Ascending aorta (tissue), 2 donors: ENCODE measurements around the gene PRR33. TPM values are rescaled to one million over a fixed set of nuclear protein-coding genes. Genes with fewer than 3 reads are reported as not detected.
"Not testable (repeated sequence)": the region's sequence is repeated elsewhere in the genome, so short reads cannot be mapped to it uniquely, and the experiment has no call there.

Experiments used
- DNase-seq, 2 donors: peaks; one replicate each; pipeline ENCODE4 v3.0.0-alpha.2; 2019; ENCODE audit warnings: low spot score in 2 of 2
- H3K27ac ChIP-seq, 2 donors: fragments of 200-600 bp; sonication (generic); one replicate each; pipeline ENCODE4 v1.5.1; 2016 to 2017; ENCODE audit warnings: mild to moderate bottlenecking in 1 of 2
- H3K27me3 ChIP-seq: fragments of 200-600 bp; sonication (generic); one replicate; pipeline ENCODE4 v1.5.1; 2017
- H3K36me3 ChIP-seq, 2 donors: fragments of 200-600 bp; sonication (generic); one replicate each; pipeline ENCODE4 v1.5.1; 2016
- H3K4me1 ChIP-seq, 2 donors: fragments of 200-600 bp; sonication (generic); one replicate each; pipeline ENCODE4 v1.5.1; 2016 to 2017; ENCODE audit warnings: mild to moderate bottlenecking in 1 of 2
- H3K4me3 ChIP-seq, 2 donors: fragments of 200-600 bp; sonication (generic); one replicate each; pipeline ENCODE4 v1.5.1; 2016 to 2017; ENCODE audit warnings: mild to moderate bottlenecking in 1 of 2
- H3K9me3 ChIP-seq, 2 donors: fragments of 200-600 bp; sonication (generic); one replicate each; pipeline ENCODE4 v1.5.1; 2016
- intact Hi-C: fragments of 100-400 bp; cut with DNase I; formaldehyde crosslinking; loops from one replicate; pipeline ENCODE4 v1.15.1; 2023
- total RNA-seq: library from RNA; depleted of rRNA; stranded (reverse); fragments of >200 nt; gene quantifications from one replicate; pipeline ENCODE4 v1.1.0, GENCODE V29; 2016
- TF ChIP-seq, protein P1 (sequence below), 3 experiments: fragments of 200-600 bp in 2 of 3; fragments of 450-650 bp in 1 of 3; sonication (generic) in 2 of 3; IDR thresholded peaks; one replicate each; pipeline ENCODE4 v1.5.1; 2016 to 2019; ENCODE audit warnings: antibody characterized with exemption in 3 of 3, mild to moderate bottlenecking in 1 of 3, moderate library complexity in 1 of 3

Gene PRR33
- total RNA-seq, 1 donor from 2014 or later = not detected

DNA sequence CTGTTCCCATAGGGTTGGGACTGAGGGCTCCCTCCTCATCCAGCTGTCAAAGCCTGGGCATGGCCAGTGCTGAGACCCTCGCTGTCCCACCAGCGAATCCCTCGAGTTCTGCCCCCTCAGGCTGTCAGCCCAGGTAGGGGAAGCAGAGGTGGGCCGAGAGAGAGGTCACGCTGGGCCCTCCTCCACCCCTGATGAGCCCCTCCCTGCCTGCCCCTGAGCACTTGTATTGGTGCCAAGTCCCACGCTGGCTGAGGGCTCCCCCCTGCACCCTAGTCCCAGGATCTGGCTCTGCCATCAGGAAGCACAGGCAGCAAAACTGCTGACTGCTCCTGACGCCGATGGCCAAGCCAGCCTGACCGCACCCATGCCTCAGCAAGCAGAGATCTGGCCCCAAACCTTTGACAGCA, 3.3 kb downstream of the PRR33 start:
- Histone ChIP-seq H3K4me1 (no peaks in the 10 kb centered on the region), H3K27ac (no peak overlapping the region), H3K36me3 (peaks cover 20 to 35% of the 10 kb centered on the region in 2 donors), H3K4me3 (no peak overlapping the region), H3K9me3 (no peaks in the 10 kb centered on the region), H3K27me3 (no peaks in the 10 kb centered on the region)
- intact Hi-C loops = no loop called here
- TF ChIP-seq, protein P1, sequence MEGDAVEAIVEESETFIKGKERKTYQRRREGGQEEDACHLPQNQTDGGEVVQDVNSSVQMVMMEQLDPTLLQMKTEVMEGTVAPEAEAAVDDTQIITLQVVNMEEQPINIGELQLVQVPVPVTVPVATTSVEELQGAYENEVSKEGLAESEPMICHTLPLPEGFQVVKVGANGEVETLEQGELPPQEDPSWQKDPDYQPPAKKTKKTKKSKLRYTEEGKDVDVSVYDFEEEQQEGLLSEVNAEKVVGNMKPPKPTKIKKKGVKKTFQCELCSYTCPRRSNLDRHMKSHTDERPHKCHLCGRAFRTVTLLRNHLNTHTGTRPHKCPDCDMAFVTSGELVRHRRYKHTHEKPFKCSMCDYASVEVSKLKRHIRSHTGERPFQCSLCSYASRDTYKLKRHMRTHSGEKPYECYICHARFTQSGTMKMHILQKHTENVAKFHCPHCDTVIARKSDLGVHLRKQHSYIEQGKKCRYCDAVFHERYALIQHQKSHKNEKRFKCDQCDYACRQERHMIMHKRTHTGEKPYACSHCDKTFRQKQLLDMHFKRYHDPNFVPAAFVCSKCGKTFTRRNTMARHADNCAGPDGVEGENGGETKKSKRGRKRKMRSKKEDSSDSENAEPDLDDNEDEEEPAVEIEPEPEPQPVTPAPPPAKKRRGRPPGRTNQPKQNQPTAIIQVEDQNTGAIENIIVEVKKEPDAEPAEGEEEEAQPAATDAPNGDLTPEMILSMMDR (IDR thresholded peaks at IDR 0.05) = no peak
- no peak for DNase-seq

DNA sequence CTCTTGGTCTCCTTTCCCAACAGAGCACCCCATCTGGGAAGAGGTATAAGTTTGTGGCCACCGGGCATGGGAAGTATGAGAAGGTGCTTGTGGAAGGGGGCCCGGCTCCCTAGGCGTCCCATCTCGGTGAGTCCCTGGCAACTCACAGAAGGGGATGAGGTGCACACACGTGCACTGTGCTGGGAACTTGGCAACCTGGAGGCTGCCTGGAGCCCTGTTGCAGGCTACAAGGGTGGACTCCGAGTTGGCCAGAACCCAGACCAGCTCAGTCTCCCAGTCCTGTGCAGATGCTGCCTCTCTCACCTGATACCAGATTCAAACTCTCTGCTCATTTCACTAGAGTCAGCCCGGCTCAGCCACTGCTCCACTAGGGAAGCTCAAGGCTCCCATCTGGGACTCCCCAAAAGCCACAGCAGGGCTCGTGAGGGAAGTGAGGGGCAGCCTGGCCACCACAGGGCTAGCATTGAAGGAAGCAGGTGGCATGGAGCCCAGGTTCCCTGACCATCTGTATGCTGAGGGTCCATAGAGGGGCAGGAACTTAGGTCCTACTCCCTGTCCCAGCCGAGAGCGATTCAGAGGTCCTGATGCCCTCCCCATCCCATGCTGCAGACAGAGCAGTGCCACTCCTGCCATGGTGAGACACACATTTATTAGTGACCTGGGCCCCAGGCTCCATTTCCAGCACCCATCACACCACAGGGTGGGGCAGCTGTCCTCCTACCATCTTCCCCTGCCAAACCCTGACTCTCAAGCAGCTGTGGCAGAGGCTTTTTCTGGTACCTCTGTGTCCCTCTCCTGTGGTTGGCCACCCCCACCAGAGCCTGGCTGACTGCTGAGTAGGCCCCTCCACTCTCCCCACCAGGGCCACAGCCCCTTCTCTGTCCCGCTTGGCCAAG, 4.0 kb downstream of the PRR33 start:
- TF ChIP-seq, protein P1 (IDR thresholded peaks at IDR 0.05) = no peak
- no peak overlapping the region for H3K27ac ChIP-seq
- intact Hi-C loops = no loop called here
- no peaks in the 10 kb centered on the region for H3K4me1 ChIP-seq
- no peaks in the 10 kb centered on the region for H3K9me3 ChIP-seq
- H3K4me3 ChIP-seq = no peak overlapping the region
- H3K36me3 ChIP-seq = peaks cover 20 to 41% of the 10 kb centered on the region in 2 donors
- DNase-seq = no peak
- H3K27me3 ChIP-seq = no peaks in the 10 kb centered on the region

DNA sequence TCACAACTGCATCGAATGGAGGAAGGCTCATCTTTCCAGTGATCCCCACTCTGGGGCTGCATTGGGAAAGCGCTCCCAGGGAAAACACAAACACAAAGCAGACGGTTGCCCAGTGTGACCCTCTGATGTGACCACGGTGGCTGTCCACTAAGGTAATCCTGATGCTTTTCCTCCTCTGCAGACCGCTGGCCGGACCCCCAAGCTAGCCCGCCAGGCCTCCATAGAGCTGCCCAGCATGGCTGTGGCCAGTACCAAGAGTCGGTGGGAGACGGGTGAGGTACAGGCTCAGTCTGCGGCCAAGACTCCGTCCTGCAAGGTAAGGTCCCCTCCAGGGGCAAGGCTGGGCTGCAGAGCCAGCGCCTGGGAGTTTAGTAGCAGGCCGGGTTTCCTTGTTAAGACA, 5.1 kb downstream of the PRR33 start:
- H3K36me3 ChIP-seq = peaks cover 20 to 43% of the 10 kb centered on the region in 2 donors
- H3K4me1 ChIP-seq, H3K4me3 ChIP-seq, DNase-seq, H3K27ac ChIP-seq, H3K27me3 ChIP-seq, H3K9me3 ChIP-seq, intact Hi-C loops: not testable (repeated sequence)

DNA sequence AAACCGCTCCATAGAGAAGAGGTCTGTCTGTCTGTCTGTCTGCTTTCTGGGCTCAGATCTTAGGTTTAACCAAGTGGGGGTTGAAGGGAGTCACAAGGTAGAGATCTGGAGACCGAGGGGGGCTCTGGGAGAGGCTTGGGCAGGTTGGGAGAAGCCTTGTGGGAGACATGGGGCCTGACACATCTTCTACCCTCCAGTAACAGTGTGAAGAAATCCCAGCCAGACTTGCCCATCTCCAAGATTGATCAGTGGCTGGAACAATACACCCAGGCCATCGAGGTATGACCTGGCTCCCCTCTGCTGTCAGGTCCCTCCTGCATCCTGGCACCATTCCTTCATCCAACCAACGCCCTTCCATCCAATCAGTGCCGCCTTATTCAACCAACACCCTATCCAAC, 7.4 kb downstream of the PRR33 start:
- TF ChIP-seq, protein P1 (IDR thresholded peaks at IDR 0.05) = no peak
- Histone ChIP-seq H3K4me3 (no peak overlapping the region), H3K9me3 (no peaks in the 10 kb centered on the region), H3K27me3 (no peaks in the 10 kb centered on the region), H3K27ac (no peak overlapping the region), H3K4me1 (peaks cover 4 to 23% of the 10 kb centered on the region in 2 donors), H3K36me3 (peaks cover 20 to 43% of the 10 kb centered on the region in 2 donors)
- DNase-seq = no peak
- intact Hi-C loops = loop anchor here (5.0 kb wide), 3 partner anchors 33 to 268 kb away; partner anchors contain the start of genes SYT8 and TNNT3

DNA sequence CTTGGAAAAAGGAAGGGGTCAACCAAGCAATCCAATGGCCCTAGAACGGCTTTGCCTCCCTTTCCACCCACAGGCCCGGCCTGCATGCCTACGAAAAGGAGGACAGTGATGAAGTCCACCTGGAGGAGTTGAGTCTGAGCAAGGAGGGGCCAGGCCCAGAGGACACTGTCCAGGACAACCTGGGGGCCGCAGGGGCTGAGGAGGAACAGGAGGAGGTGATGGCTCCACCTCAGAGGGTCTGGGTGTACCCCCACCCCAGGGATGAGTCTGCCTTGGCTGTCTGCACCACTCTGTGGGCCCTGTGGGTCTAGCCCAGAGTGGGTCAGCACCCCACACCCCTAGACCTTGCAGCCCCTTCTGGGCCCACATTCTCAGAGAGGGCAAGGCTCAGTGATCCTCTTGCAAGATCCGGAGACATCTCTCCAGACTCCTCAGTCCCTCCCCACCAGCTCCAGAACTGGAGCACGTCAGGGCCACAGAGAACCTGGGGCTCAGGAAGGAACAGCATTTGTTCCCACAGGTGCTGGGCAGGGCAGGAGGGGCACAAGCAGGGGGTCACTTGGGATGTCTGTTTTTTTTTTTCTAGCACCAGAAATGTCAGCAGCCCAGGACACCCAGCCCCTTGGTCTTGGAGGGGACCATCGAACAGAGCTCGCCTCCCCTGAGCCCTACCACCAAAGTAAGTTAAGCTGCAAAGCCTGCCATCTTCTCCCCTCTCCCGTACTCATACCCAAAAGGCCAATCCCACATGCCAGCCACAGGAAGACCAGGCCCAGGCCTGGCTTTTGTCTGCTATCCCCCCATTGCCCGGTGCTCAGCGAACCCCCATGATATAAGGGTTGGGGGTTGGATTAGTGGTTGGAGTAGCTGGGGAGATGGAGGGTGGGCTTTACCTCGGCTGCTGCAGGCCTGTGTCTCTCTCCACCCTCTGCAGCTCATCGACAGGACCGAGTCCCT, 8.1 kb downstream of the PRR33 start:
- Histone ChIP-seq H3K27ac (no peak overlapping the region), H3K4me1 (peaks cover 4 to 23% of the 10 kb centered on the region in 2 donors), H3K4me3 (no peak overlapping the region), H3K9me3 (no peaks in the 10 kb centered on the region), H3K27me3 (no peaks in the 10 kb centered on the region), H3K36me3 (peaks cover 20 to 38% of the 10 kb centered on the region in 2 donors)
- intact Hi-C loops = loop anchor here (5.0 kb wide), 3 partner anchors 34 to 269 kb away; partner anchors contain the start of genes SYT8 and TNNT3
- DNase-seq = no peak
- TF ChIP-seq, protein P1 (IDR thresholded peaks at IDR 0.05) = no peak
